Right cardiac atrium (tissue), 5 donors: Measurements from ENCODE around the gene RNF217. TPM values are rescaled to one million over a fixed set of nuclear protein-coding genes. Genes with fewer than 3 reads are reported as not detected.

Experiments used
- ATAC-seq, 2 donors: fragments of 200-7000 bp; cut with Tn5 transposase; one replicate each; pipeline versions ENCODE4 v1.8.0 to v1.9.1; 2020; ENCODE audit warnings: moderate library complexity in 2 of 2, mild to moderate bottlenecking in 1 of 2
- DNase-seq, 3 donors: peaks; one replicate each; pipeline ENCODE4 v3.0.0-alpha.2; 2020
- H3K27ac ChIP-seq: one replicate; pipeline ENCODE4 v1.5.1; 2013; ENCODE audit warnings: mild to moderate bottlenecking, low read length, control low read depth, moderate library complexity
- H3K27me3 ChIP-seq: one replicate; pipeline ENCODE4 v1.6.1; 2013; ENCODE audit not compliant: control insufficient read depth, insufficient read depth
- H3K4me1 ChIP-seq: one replicate; pipeline ENCODE4 v1.6.1; 2013; ENCODE audit warnings: low read length; ENCODE audit not compliant: control insufficient read depth, insufficient read depth
- H3K4me3 ChIP-seq: one replicate; pipeline ENCODE4 v1.5.1; 2013; ENCODE audit warnings: low read length, control low read depth
- H3K9me3 ChIP-seq: one replicate; pipeline ENCODE4 v1.6.1; 2013; ENCODE audit warnings: low read length; ENCODE audit not compliant: control insufficient read depth
- WGBS: extraction: QIAGEN DNeasy Blood & Tissue Kit; methylation state at CpG from one replicate; pipeline ENCODE4 v1.1.7; 2013; 5-methylcytosine and 5-hydroxymethylcytosine counted together
- intact Hi-C, 4 donors: fragments of 100-400 bp; cut with DNase I; formaldehyde crosslinking; loops; one replicate each; pipeline versions ENCODE4 v1.11.0 to v1.14.0; 2022 to 2023
- polyA plus RNA-seq: library from polyadenylated mRNA; stranded (reverse); fragments of 200-250 nt; gene quantifications from one replicate; pipeline ENCODE4 v1.2.3, GENCODE V29; 2013
- total RNA-seq, 4 donors: library from RNA; stranded (reverse); fragmentation: NEBNext Ultra II Directional; extraction: Animal tissue kit (Norgen Biotek cat#: 25700); gene quantifications; one replicate each; pipeline ENCODE4 v1.2.1, GENCODE V29; 2021
- donor health status: healthy with polysubstance abuse.
- donor health status: DM: no; HTN: yes; CAD: no.
- donor health status: DM: no; HTN: no; CAD: no.
- donor health status: DM: no; HTN: yes; CAD: no; lungs with severe emphysema.
- donor health status: DM: yes; HTN: yes; CAD: no.

RNF217 gene
- total and polyA plus RNA-seq, 5 donors: 4.4 to 23.6 (median 15.1) TPM

DNA sequence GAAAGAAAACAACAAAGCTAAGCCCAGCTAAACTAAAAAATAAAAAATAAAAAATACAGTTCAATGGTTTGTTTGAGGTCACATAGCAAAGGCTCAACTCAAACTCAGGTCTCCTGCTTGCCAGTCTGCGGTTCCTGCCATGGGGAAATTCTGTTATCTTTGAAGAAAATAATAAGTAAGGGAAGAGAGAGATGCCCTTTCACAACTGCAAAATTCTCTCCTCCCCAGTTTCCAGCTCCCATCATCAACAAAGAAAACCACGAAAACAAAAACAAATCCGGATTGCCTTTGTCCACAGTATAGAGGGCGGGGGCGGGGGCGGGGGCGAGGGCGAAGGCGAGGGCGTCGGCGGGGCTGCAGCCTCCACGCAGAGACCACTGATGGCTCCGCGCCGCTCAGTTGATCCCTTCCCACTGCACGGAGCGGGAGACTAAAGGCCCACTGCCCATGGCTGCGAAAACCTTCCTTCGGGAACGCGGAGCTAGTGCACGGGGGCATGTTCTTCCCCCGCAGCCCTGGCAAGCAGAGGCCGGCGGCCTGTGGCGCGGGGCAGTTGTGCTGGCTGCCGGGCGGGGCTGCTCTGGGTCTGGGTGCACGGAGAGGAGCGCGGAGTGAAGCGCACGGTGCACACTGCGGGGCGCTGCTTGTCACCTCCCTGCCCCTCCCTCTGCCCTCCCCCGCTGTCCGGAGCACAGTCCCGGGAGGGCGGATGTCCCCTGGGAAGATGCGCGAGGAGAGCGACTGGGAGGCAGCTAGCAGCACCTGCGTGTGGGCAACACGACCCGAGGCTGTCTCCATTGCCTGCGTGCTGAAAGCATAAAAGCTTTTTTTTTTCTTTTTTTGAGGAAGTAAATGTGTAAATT lies 137.2 kb downstream of the RNF217 start:
- DNase-seq (peak; percentile 63 to 86 (median 83)), ATAC-seq (peak; percentile 92 to 94)
- Histone ChIP-seq H3K9me3 (no peaks in the 10 kb centered on the region), H3K4me3 (peak overlapping the region; percentile 69), H3K27me3 (no peaks in the 10 kb centered on the region), H3K4me1 (no peaks in the 10 kb centered on the region), H3K27ac (no peak overlapping the region)
- intact Hi-C loops: loop anchor here in 2 of 4 donors (10.0 kb wide), 1 partner anchor 135 kb away; the partner anchor contains the start of gene RNF217 (in 2 of the 2)
- WGBS: 1% methylated on average over 48 of the region's 48 CpGs

DNA sequence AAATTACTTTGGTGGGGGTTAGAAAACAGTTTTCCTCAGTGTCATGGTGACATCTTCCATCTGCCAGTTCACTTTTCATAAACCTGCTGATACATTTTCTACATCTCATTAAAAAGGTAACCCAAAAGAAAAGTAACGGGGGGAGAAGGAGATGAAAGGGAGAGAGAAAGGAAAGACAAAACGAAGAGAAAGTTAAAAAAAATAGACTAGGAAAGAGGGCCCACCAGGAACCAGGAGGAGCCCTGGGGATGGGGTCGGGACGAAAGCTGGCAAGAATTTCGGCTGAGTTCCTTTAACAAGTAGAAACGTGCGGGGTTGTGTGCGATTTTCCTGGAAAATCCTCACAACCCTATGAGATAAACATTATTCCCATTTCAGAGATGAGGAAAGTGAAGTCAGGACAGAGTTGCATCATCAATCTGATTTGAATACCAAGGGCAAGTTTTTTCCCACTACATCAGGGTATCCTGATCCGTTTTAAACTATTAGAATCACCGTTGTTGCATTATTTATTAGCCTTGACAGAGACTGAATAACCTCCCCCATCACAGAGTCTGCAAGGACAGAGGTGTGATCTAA lies 137.9 kb downstream of the RNF217 start:
- Histone ChIP-seq H3K4me3 (peak overlapping the region; percentile 69), H3K4me1 (no peaks in the 10 kb centered on the region), H3K27ac (no peak overlapping the region), H3K9me3 (no peaks in the 10 kb centered on the region), H3K27me3 (no peaks in the 10 kb centered on the region)
- intact Hi-C loops: no loop called here
- DNase-seq: no peak
- no peak for ATAC-seq
- 93% methylated on average over 10 of the region's 10 CpGs for WGBS

DNA sequence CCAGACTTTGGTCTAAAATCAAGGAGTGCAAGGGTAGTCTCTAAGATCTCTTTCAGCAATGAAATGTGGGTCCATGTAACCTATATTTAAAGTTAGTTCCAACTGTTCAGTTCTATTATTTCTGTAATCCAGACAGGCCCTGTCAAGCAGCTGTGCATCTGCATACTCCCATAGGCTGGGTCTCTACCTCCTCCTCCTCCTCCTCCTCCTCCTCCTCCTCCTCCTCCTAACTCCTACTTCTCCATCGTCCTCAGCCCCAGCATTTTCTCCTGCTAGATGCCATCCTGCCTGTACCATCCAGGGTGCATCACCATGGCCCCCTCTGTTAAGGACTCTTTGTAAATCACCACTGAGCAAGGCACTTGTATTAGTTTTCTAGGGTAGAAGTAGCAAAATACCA lies 138.9 kb downstream of the RNF217 start:
- 63% methylated on average over 1 of the region's 1 CpG for WGBS
- no peak for DNase-seq
- no peak overlapping the region for H3K4me3 ChIP-seq
- H3K27me3 ChIP-seq: no peaks in the 10 kb centered on the region
- no peaks in the 10 kb centered on the region for H3K9me3 ChIP-seq
- H3K27ac ChIP-seq: no peak overlapping the region
- no peaks in the 10 kb centered on the region for H3K4me1 ChIP-seq
- intact Hi-C loops: no loop called here
- ATAC-seq: no peak

DNA sequence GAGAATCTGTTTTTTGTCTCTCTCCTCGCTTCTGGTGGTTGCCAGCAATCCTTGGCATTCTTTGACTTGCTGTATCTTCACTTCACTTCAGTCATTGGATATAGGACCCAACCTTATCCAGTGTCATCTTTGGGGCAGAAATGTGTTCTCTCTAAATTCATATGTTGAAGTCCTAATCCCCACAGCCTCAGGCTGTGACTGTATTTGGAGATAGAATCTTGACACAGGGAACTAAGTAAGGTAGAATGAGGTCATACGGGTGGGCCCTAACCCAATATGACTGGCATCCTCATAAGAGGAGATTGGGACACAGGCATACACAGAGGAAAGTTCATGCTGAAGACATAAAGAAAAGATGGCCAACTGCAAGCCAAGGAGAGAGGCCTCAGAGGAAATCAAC lies 139.4 kb downstream of the RNF217 start:
- DNase-seq (no peak), ATAC-seq (no peak)
- H3K27ac ChIP-seq: no peak overlapping the region
- H3K4me3 ChIP-seq: no peak overlapping the region
- WGBS: 92% methylated on average over 2 of the region's 2 CpGs
- no peaks in the 10 kb centered on the region for H3K9me3 ChIP-seq
- intact Hi-C loops: no loop called here
- no peaks in the 10 kb centered on the region for H3K4me1 ChIP-seq
- no peaks in the 10 kb centered on the region for H3K27me3 ChIP-seq

DNA sequence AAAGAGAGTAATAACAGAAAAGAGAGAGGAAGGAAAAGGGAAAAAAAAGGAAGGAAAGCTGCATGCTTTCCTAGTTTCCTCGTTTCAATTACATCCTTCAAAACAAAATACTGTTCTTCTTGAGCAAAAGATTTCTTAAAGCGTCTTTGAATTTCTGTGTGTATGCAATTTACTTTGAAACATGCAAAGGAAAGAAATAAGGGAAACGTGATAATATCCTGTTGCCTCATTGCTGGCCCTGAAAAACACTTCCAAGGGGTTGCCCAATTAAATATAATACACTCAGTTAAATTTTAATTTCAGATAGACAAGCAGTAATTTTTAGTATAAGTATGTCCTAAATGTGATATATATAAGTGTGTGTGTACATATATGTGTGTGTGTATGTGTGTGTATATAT lies 140.2 kb downstream of the RNF217 start:
- ATAC-seq (no peak), DNase-seq (no peak)
- Histone ChIP-seq H3K9me3 (no peaks in the 10 kb centered on the region), H3K4me3 (no peak overlapping the region), H3K4me1 (no peaks in the 10 kb centered on the region), H3K27ac (no peak overlapping the region), H3K27me3 (no peaks in the 10 kb centered on the region)
- intact Hi-C loops: no loop called here
- 53% methylated on average over 3 of the region's 3 CpGs for WGBS

DNA sequence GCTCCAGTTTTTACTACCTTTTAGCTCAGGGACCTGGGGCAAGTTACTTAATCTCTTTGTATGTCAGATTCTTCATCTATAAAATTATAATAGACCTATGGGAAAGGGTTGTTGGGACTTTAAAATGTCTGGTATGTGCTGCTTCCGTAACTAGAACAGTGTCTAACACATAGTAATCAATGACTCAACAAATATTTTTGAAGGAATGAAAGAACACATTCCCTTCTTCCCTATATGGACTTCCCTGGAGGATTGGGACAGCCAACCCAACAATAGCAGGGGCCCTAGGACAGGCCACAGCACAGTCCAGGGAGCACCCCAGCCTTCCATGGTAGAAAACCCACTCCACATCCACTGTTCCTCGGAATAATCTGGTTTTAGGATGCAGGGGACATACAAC lies 140.7 kb downstream of the RNF217 start:
- H3K4me3 ChIP-seq: no peak overlapping the region
- intact Hi-C loops: no loop called here
- no peak overlapping the region for H3K27ac ChIP-seq
- WGBS: 74% methylated on average over 2 of the region's 2 CpGs
- no peaks in the 10 kb centered on the region for H3K27me3 ChIP-seq
- ATAC-seq (peak in 1 of 2 donors; percentile 50), DNase-seq (no peak)
- no peaks in the 10 kb centered on the region for H3K4me1 ChIP-seq
- no peaks in the 10 kb centered on the region for H3K9me3 ChIP-seq

DNA sequence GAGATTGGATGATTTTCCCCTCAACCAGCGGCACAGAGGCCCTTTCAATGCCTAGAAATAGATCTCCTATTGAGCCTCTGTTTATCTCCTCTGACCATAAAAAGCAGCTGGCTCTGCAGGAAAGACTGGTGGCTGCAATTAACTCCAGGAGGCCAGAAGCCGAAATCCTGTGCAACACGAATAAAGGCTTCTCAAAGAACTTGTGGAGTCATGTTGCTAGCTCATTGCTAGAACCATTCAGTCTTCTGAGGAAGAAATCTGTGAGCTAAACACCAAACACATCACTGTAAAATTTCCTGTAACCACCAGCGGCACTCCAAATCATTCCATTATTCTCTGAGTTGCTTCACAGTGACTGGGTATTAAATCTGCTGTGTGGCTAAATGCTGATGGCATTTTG lies 142.2 kb downstream of the RNF217 start:
- intact Hi-C loops: no loop called here
- Histone ChIP-seq H3K4me3 (no peak overlapping the region), H3K27ac (no peak overlapping the region), H3K27me3 (no peaks in the 10 kb centered on the region), H3K9me3 (no peaks in the 10 kb centered on the region), H3K4me1 (no peaks in the 10 kb centered on the region)
- DNase-seq (no peak), ATAC-seq (no peak)
- 50% methylated on average over 4 of the region's 4 CpGs for WGBS

DNA sequence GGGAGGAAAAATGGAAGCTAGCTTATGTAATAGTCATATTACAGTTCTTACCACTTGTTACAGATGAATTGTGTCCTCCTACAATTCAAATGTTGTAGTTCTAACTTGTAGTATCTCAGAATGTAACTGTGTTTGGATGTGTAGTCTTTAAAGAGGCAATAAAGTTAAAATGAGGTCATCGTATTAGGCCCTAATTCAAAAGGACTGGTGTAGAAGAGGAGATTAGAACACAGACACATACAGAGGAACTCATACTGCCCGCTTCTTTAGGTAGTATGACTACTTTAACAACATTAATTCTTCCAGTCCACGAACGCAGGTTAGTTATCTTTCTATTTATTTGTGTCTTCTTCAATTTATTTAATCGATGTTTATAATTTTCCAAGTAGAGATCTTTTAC lies 144.8 kb downstream of the RNF217 start:
- DNase-seq (no peak), ATAC-seq (no peak)
- Histone ChIP-seq H3K27ac (no peak overlapping the region), H3K4me1 (no peaks in the 10 kb centered on the region), H3K4me3 (no peak overlapping the region), H3K27me3 (no peaks in the 10 kb centered on the region), H3K9me3 (no peaks in the 10 kb centered on the region)
- WGBS: 97% methylated on average over 5 of the region's 5 CpGs
- intact Hi-C loops: no loop called here

DNA sequence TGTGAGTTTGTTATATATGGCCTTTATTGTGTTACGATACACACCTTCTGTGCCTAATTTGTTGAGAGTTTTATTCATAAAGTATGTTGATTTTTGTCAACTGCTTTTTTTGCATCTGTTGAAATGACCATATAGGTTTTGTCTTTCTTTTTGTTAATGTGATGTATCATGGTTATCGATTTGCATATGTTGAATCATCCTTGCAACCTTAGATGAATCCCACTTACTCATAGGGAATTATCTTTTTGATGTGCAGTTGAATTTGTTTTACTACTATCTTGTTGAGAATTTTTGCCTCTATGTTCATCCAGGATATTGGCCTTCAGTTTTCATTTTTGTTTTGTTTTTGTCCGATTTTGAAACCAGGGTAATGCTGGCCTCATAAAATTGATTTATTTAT lies 145.7 kb downstream of the RNF217 start:
- intact Hi-C loops: no loop called here
- ATAC-seq: no peak
- 92% methylated on average over 3 of the region's 3 CpGs for WGBS

DNA sequence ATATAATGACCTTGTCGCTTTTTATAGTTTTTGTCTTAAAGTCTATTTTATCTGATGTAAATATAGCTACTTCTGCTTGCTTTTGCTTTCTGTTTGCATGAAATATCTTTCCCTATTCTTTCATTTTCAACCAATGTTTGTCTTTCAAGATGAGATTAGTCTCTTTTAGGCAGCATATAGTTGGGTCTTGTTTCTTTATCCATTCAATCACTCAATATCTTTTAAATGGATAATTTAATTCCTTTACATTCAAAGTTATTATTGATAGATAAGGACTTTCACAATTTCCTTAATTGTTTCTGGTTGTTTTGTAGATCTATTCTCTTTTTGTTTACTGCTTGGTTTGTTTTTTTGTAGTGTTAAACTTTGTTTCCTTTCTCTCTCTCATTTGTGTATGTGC lies 147.8 kb downstream of the RNF217 start:
- 92% methylated on average over 1 of the region's 1 CpG for WGBS

More for the DNA sequence above, 145.7 kb downstream of the RNF217 start:
- no peak overlapping the region for H3K27ac ChIP-seq
- H3K27me3 ChIP-seq: no peaks in the 10 kb centered on the region
- no peak for DNase-seq
- H3K4me3 ChIP-seq: no peak overlapping the region
- H3K4me1 ChIP-seq: no peaks in the 10 kb centered on the region
- H3K9me3 ChIP-seq: no peaks in the 10 kb centered on the region

DNA sequence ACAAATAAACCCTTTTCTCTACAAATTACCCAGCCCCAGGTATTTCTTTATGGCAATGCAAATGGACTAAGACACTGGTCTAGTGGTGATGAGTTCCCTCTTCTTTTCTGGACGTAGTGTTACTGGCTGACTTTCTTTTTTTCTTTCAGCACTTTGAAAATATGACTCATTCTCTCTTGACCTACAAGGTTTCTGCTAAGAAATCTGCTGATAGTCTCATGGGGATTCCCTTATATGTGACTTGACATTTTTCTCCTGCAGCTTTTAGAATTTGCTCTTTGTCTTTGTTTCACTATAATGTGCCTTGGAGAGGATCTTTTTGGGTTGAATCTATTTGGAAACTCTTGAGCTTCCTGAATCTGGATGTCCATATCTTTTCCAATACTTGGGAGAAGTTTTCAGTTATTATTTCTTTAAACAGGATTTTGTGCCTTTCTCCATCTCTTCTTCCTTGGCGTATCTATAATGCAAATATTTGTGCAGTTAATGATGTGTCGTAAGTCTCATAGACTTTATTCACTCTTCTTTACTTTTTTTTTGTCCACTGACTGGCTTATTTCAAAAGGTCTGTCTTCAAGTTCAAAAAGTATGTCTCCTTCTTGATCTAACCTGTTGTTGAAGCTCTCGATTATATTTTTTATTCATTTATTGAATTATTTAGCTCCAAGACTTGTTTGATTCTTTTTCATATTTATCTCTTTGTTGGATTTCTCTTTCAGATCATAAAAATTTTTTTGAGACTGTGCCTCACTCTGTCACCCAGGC lies 149.2 kb downstream of the RNF217 start:
- no peak overlapping the region for H3K4me3 ChIP-seq
- H3K9me3 ChIP-seq: no peaks in the 10 kb centered on the region
- H3K27ac ChIP-seq: no peak overlapping the region
- WGBS: 90% methylated on average over 4 of the region's 4 CpGs
- ATAC-seq (no peak), DNase-seq (no peak)
- no peaks in the 10 kb centered on the region for H3K4me1 ChIP-seq
- H3K27me3 ChIP-seq: no peaks in the 10 kb centered on the region
- intact Hi-C loops: loop anchor here in 1 of 4 donors (5.0 kb wide), 1 partner anchor 244 kb away; no protein-coding TSS in a partner anchor

More for the DNA sequence above, 147.8 kb downstream of the RNF217 start:
- ATAC-seq (no peak), DNase-seq (no peak)
- Histone ChIP-seq H3K9me3 (no peaks in the 10 kb centered on the region), H3K4me1 (no peaks in the 10 kb centered on the region), H3K27me3 (no peaks in the 10 kb centered on the region), H3K4me3 (no peak overlapping the region), H3K27ac (no peak overlapping the region)
- intact Hi-C loops: loop anchor here in 1 of 4 donors (5.0 kb wide), 1 partner anchor 243 kb away; no protein-coding TSS in a partner anchor
